GM21447 (cell line): ENCODE data around the gene ZNF280B.
"Not testable (repeated sequence)": the region's sequence is repeated elsewhere in the genome, so short reads cannot be mapped to it uniquely, and the experiment has no call there.

ENCODE experiments used
- ATAC-seq: cut with Tn5 transposase; IDR thresholded peaks from one replicate; pipeline ENCODE4 v1.9.1; 2021; ENCODE audit not compliant: unreplicated experiment

Gene ZNF280B

GRCh38 chr22:22509912-22510311 lies 1.4 kb upstream of the ZNF280B start:
- not testable (repeated sequence) for ATAC-seq

GRCh38 chr22:22507743-22508273 lies 734 bp downstream of the ZNF280B start:
- no peak for ATAC-seq

GRCh38 chr22:22506736-22507135 lies 1.8 kb downstream of the ZNF280B start:
- ATAC-seq: no peak

GRCh38 chr22:22498267-22498666 lies 10.3 kb downstream of the ZNF280B start:
- ATAC-seq: no peak

GRCh38 chr22:22491589-22491988 lies 17.0 kb downstream of the ZNF280B start:
- ATAC-seq: not testable (repeated sequence)

GRCh38 chr22:22488736-22489135 lies 19.8 kb downstream of the ZNF280B start:
- ATAC-seq: no peak

- ATAC-seq: no peak
These were observed 20.5 kb downstream of the ZNF280B start for GRCh38 chr22:22487869-22488597.

GRCh38 chr22:22487059-22487458 lies 21.5 kb downstream of the ZNF280B start:
- ATAC-seq: no peak

GRCh38 chr22:22486132-22486899 lies 22.2 kb downstream of the ZNF280B start:
- ATAC-seq: no peak

- ATAC-seq: no peak
These were observed 23.0 kb downstream of the ZNF280B start for GRCh38 chr22:22485524-22485923.

GRCh38 chr22:22484023-22484422 lies 24.5 kb downstream of the ZNF280B start:
- no peak for ATAC-seq

GRCh38 chr22:22480940-22481339 lies 27.6 kb downstream of the ZNF280B start:
- no peak for ATAC-seq

- ATAC-seq: no peak
These were observed 28.5 kb downstream of the ZNF280B start for GRCh38 chr22:22479999-22480532.

GRCh38 chr22:22479116-22479515 lies 29.4 kb downstream of the ZNF280B start:
- ATAC-seq: no peak

- ATAC-seq: no peak
These were observed 30.1 kb downstream of the ZNF280B start for GRCh38 chr22:22478470-22478869.

- ATAC-seq: no peak
These were observed 33.8 kb downstream of the ZNF280B start for GRCh38 chr22:22474733-22475132.

GRCh38 chr22:22471104-22471503 lies 37.4 kb downstream of the ZNF280B start:
- not testable (repeated sequence) for ATAC-seq

- no peak for ATAC-seq
These were observed 39.0 kb downstream of the ZNF280B start for GRCh38 chr22:22469527-22469926.

GRCh38 chr22:22468794-22469469 lies 39.6 kb downstream of the ZNF280B start:
- ATAC-seq: not testable (repeated sequence)

GRCh38 chr22:22467112-22467511 lies 41.4 kb downstream of the ZNF280B start:
- ATAC-seq: no peak

- ATAC-seq: no peak
These were observed 42.8 kb downstream of the ZNF280B start for GRCh38 chr22:22465782-22466181.
